ENCODE measurements around the gene TKTL1.
A peak's percentile ranks its signal among the peaks of the same experiment; 100 is the strongest.
"Not testable (repeated sequence)": the region's sequence is repeated elsewhere in the genome, so short reads cannot be mapped to it uniquely, and the experiment has no call there.

TKTL1 gene

GRCh38 chrX:154310616-154311536 lies 15.3 kb downstream of the TKTL1 start:
- no peak for DNase-seq

- DNase-seq = no peak
Measured at GRCh38 chrX:154312116-154312515, 16.5 kb downstream of the TKTL1 start.

GRCh38 chrX:154313147-154313546 lies 17.6 kb downstream of the TKTL1 start:
- DNase-seq = no peak

DNA sequence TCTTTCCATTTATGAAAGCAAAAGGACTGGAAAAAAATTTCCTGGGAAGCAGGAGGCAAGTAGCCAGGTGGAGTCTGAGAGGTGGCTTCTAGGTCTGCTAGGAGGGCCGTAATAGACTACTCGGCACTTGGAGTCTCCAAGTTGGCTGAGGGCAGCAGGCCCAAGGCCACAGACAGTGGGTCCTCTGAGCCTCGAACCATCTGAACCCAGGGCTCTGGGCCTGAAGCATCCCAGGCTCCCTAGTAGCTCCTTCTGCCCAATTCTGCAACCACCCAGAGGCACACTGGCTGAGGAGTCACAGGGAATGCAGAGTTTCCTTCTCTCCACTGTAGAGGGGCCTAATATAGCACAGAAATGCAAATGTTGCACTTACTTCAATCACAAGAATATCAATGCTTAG lies 19.8 kb downstream of the TKTL1 start:
- no peak for DNase-seq

DNA sequence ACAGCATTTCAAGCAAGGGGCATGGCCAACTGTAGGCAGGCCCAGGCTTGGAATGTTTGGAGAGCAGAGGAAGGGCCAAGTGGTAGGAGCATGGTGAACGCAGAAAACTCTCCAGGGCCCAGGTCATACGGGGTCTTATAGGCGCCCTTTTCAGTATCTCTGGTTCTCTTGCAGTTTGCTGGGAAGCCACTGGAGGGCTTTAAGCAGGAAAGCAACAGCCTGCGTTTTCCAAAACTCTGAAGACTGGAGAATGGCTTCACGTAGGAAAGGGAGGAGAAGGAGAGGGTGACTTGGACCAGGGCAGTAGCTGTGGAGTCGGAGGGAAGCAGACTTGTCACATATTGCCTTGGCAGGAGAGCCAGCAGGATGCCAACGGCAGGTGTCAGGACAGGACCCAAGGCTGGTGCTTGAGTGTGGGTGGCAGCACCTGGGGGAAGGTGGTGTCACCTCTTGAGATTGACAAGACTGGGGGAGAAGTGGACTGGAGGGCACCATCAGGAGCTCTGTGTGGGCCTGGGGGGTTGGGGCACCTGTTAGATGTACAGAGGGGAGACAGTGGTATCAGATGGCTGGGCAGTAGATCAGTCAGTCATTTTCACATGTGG lies 21.9 kb downstream of the TKTL1 start:
- DNase-seq = peak; percentile 20

- no peak for DNase-seq
Measured at GRCh38 chrX:154320406-154320805, 24.8 kb downstream of the TKTL1 start.

- no peak for DNase-seq
Measured at GRCh38 chrX:154321152-154321551, 25.6 kb downstream of the TKTL1 start.

- no peak for DNase-seq
Measured at GRCh38 chrX:154321594-154321993, 26.0 kb downstream of the TKTL1 start.

DNA sequence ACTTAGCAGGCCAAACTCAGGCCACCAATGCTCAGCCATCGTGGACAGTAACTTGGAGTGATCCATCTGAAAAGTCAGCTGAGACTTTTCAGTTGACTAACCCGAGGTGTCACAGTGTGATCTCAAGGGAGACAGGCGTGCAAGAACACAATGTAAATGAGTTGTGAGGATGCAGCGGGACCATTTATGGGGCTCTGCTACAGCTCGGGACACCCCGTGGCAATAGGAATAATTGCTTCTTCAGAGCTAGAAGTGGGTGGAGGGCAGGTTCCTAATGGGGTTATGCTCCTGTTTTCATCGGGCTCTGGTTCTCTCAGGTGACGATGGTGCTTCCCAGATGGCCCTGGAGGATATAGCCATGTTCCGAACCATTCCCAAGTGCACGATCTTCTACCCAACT lies 27.3 kb downstream of the TKTL1 start:
- DNase-seq = no peak

- DNase-seq = no peak
Measured at GRCh38 chrX:154323537-154323936, 27.9 kb downstream of the TKTL1 start.

- DNase-seq = no peak
Measured at GRCh38 chrX:154325541-154325940, 29.9 kb downstream of the TKTL1 start.

DNA sequence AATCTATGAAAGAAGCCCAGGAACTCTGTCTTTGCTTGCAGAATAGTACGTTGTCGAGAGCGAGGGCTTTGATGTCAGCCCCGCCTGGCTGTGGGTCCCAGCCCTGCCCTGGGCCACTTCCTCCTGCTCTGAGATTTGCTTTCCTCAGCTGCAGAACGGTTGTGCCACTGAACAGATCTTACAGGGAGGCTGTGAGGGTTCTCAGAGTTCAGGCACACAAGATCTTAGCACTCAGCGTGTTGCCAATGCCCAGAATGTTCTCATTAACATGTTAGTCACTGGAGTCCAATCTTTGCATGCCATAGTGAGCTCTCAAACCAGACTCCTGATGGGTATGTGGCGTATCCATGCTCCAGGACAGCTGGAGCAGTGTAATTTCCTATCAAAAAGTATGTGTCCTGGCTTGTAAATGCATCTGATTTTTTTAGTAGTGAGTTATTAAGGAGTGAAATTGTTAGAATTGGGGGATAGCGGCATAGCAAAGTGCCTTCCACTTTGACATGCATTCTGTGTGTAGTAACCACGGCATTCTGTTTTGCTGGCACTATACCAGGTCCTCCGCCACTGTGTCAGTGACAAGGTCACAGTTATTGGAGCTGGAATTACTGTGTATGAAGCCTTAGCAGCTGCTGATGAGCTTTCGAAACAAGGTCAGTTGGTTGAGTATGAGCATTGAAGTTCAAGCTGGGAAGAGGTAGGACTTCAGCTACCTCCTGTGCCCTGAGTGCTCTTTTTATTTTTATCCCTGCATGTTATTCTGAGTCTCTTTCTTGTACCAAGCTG lies 31.6 kb downstream of the TKTL1 start:
- no peak for DNase-seq

DNA sequence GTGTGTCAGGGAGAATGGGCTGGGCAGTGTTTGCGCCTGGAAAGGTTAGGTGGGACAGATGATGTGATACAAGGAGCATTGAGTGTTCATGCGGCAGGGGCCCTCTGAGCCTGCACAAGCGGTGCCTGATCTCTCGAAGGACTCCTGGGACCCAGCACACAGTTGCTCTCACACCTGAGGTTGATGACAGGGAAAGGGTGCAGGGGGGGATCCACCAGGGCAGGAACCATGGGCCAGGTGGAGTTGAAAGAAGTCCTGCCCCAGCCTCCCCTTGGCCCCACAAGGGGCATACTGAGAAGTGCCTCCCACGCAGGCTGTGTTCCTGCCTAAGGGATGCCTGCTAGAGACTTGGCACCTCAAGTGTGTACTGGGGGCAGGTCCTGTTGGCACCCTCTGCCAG lies 33.1 kb downstream of the TKTL1 start:
- no peak for DNase-seq

DNA sequence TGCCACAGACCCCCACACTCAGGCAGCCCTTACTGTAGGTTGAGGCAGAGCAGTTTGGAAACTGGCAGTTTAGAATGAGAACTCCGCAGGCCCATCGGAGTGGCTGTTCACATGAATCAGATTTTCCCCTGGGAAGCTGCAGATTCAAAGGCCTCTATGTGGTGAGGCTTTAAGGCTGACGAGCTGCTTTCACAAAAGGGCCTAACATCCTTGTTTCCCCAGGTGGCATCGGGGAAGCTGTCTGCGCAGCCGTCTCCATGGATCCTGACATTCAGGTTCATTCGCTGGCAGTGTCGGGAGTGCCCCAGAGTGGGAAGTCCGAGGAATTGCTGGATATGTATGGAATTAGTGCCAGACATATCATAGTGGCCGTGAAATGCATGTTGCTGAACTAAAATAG lies 33.7 kb downstream of the TKTL1 start:
- DNase-seq = no peak

GRCh38 chrX:154332561-154332960 lies 37.0 kb downstream of the TKTL1 start:
- no peak for DNase-seq

GRCh38 chrX:154333116-154333515 lies 37.5 kb downstream of the TKTL1 start:
- DNase-seq = no peak

GRCh38 chrX:154333837-154334271 lies 38.3 kb downstream of the TKTL1 start:
- DNase-seq = no peak

GRCh38 chrX:154334496-154334895 lies 38.9 kb downstream of the TKTL1 start:
- no peak for DNase-seq

- not testable (repeated sequence) for DNase-seq
Measured at GRCh38 chrX:154341399-154342298, 46.1 kb downstream of the TKTL1 start.

- not testable (repeated sequence) for DNase-seq
Measured at GRCh38 chrX:154343063-154343462, 47.5 kb downstream of the TKTL1 start.

DNA sequence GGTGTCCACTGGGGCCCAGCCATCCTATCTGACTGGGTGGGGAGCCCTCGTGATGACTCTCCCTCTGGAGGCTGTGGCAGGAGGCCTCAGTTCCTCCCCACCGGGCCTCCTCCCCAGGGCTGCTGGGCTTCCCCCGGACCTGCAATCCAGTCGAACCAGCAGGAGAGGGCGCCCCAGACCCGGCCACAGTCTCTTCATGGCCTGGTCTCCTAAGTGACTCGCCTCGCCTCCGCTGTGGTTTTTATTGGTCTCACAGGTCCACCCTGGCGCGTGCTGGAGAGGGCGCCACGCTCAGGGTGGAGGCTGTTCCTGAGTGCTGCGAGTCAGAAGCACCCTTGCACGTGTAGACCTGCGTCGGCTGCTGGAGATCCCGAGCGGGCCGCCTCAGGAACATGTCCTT lies 48.0 kb downstream of the TKTL1 start:
- DNase-seq = not testable (repeated sequence)

GRCh38 chrX:154348114-154348531 lies 52.5 kb downstream of the TKTL1 start:
- no peak for DNase-seq
